GM19035 (cell line): ENCODE measurements around the gene RAP1B.

ENCODE experiments used
- ATAC-seq: cut with Tn5 transposase; IDR thresholded peaks from one replicate; pipeline ENCODE4 v1.9.1; 2021; ENCODE audit not compliant: unreplicated experiment

Gene RAP1B

GRCh38 chr12:68610370-68611093 is at the start of gene RAP1B:
TSS of gene RAP1B (plus strand) at chr12:68610899. CDS start at chr12:68648725, 37,826 bp downstream.
- ATAC-seq = peak; percentile 81

- no peak for ATAC-seq
Measured at GRCh38 chr12:68561830-68562229, 48.9 kb upstream of the RAP1B start.

GRCh38 chr12:68564166-68564565 is 46.5 kb upstream of the RAP1B start:
- ATAC-seq = no peak

GRCh38 chr12:68565391-68565903 is 45.3 kb upstream of the RAP1B start:
- no peak for ATAC-seq

- ATAC-seq = no peak
Measured at GRCh38 chr12:68568922-68569569, 41.7 kb upstream of the RAP1B start.

- ATAC-seq = no peak
Measured at GRCh38 chr12:68572661-68573060, 38.0 kb upstream of the RAP1B start.

- no peak for ATAC-seq
Measured at GRCh38 chr12:68573406-68573805, 37.3 kb upstream of the RAP1B start.

- ATAC-seq = no peak
Measured at GRCh38 chr12:68577949-68578348, 32.8 kb upstream of the RAP1B start.

- ATAC-seq = no peak
Measured at GRCh38 chr12:68578765-68579164, 31.9 kb upstream of the RAP1B start.

- no peak for ATAC-seq
Measured at GRCh38 chr12:68579254-68579653, 31.4 kb upstream of the RAP1B start.

GRCh38 chr12:68580911-68581310 is 29.8 kb upstream of the RAP1B start:
- ATAC-seq = no peak

- ATAC-seq = no peak
Measured at GRCh38 chr12:68581926-68582325, 28.8 kb upstream of the RAP1B start.

- ATAC-seq = no peak
Measured at GRCh38 chr12:68585966-68586365, 24.7 kb upstream of the RAP1B start.

- peak; percentile 60 for ATAC-seq
Measured at GRCh38 chr12:68587448-68587873, 23.2 kb upstream of the RAP1B start.

- ATAC-seq = no peak
Measured at GRCh38 chr12:68589194-68589593, 21.5 kb upstream of the RAP1B start.

GRCh38 chr12:68591734-68592418 is 18.8 kb upstream of the RAP1B start:
- ATAC-seq = no peak

GRCh38 chr12:68595241-68595640 is 15.5 kb upstream of the RAP1B start:
- ATAC-seq = no peak

GRCh38 chr12:68601767-68602166 is 8.9 kb upstream of the RAP1B start:
- ATAC-seq = no peak

GRCh38 chr12:68602720-68603119 is 8.0 kb upstream of the RAP1B start:
- ATAC-seq = no peak

- ATAC-seq = no peak
Measured at GRCh38 chr12:68608191-68608590, 2.5 kb upstream of the RAP1B start.

- ATAC-seq = no peak
Measured at GRCh38 chr12:68609998-68610369, 715 bp upstream of the RAP1B start.
